HG03342 (cell line): ENCODE results near the gene MEIG1.
A peak's percentile ranks its signal among the peaks of the same experiment; 100 is the strongest.
"Not testable (repeated sequence)": the region's sequence is repeated elsewhere in the genome, so short reads cannot be mapped to it uniquely, and the experiment has no call there.

Source experiments
- ATAC-seq: cut with Tn5 transposase; IDR thresholded peaks from one replicate; pipeline ENCODE4 v1.9.1; 2021; ENCODE audit warnings: mild to moderate bottlenecking, moderate library complexity; ENCODE audit not compliant: unreplicated experiment

Gene MEIG1

GRCh38 chr10:14954001-14954770, 5.0 kb upstream of the MEIG1 start, which contains the start of gene DCLRE1C:
Gene DCLRE1C (minus strand): TSS chr10:14954096. CDS start chr10:14954010, 86 bp downstream.
- ATAC-seq = peak; percentile 73

GRCh38 chr10:14954934-14955333, 4.3 kb upstream of the MEIG1 start:
- ATAC-seq = no peak

GRCh38 chr10:14958872-14959220, 342 bp upstream of the MEIG1 start:
- ATAC-seq = no peak

GRCh38 chr10:14967897-14968296, 8.7 kb downstream of the MEIG1 start:
- ATAC-seq = no peak

- ATAC-seq = no peak
These were observed 12.8 kb downstream of the MEIG1 start for GRCh38 chr10:14971867-14972448.

GRCh38 chr10:14974153-14974998, 15.2 kb downstream of the MEIG1 start:
- ATAC-seq = not testable (repeated sequence)

GRCh38 chr10:14975672-14976273, 16.6 kb downstream of the MEIG1 start:
- no peak for ATAC-seq

GRCh38 chr10:14982744-14983143, 23.6 kb downstream of the MEIG1 start:
- no peak for ATAC-seq

- not testable (repeated sequence) for ATAC-seq
These were observed 30.4 kb downstream of the MEIG1 start for GRCh38 chr10:14989552-14989951.

- not testable (repeated sequence) for ATAC-seq
These were observed 32.0 kb downstream of the MEIG1 start for GRCh38 chr10:14991035-14991749.

GRCh38 chr10:14992336-14992735, 33.1 kb downstream of the MEIG1 start:
- not testable (repeated sequence) for ATAC-seq

- ATAC-seq = not testable (repeated sequence)
These were observed 34.6 kb downstream of the MEIG1 start for GRCh38 chr10:14993500-14994455.

GRCh38 chr10:14995964-14996565, 36.9 kb downstream of the MEIG1 start:
- ATAC-seq = no peak

- not testable (repeated sequence) for ATAC-seq
These were observed 54.3 kb downstream of the MEIG1 start for GRCh38 chr10:15013530-15013929.

GRCh38 chr10:15015451-15015850, 56.3 kb downstream of the MEIG1 start:
- ATAC-seq = no peak

- not testable (repeated sequence) for ATAC-seq
These were observed 61.8 kb downstream of the MEIG1 start for GRCh38 chr10:15020966-15021365.
